Measurements from ENCODE around the gene CHST12.

Gene CHST12

GRCh38 chr7:2379161-2379560 is 24.2 kb upstream of the CHST12 start:
- H3K4me3 ChIP-seq (replicated peaks; ENCODE audit: low read depth, low read length), result no peak overlapping the region
- DNase-seq (ENCODE audit: low read depth), result no peak
- TF ChIP-seq CTCF (IDR thresholded peaks at IDR 0.05; ENCODE audit: low read length, missing control alignments), result no peak

GRCh38 chr7:2379821-2380450 is 23.5 kb upstream of the CHST12 start:
- TF ChIP-seq CTCF (IDR thresholded peaks at IDR 0.05; ENCODE audit: low read length, missing control alignments), result no peak
- no peak overlapping the region for H3K4me3 ChIP-seq (replicated peaks; ENCODE audit: low read depth, low read length)
- DNase-seq (ENCODE audit: low read depth), result no peak

- H3K4me3 ChIP-seq (replicated peaks; ENCODE audit: low read depth, low read length), result no peak overlapping the region
- DNase-seq (ENCODE audit: low read depth), result no peak
- TF ChIP-seq CTCF (IDR thresholded peaks at IDR 0.05; ENCODE audit: low read length, missing control alignments), result no peak
These were observed 22.9 kb upstream of the CHST12 start for GRCh38 chr7:2380461-2380860.

GRCh38 chr7:2381227-2381626 is 22.2 kb upstream of the CHST12 start:
- DNase-seq (ENCODE audit: low read depth), result no peak
- H3K4me3 ChIP-seq (replicated peaks; ENCODE audit: low read depth, low read length), result no peak overlapping the region
- TF ChIP-seq CTCF (IDR thresholded peaks at IDR 0.05; ENCODE audit: low read length, missing control alignments), result no peak

GRCh38 chr7:2381881-2382509 is 21.4 kb upstream of the CHST12 start:
- no peak overlapping the region for H3K4me3 ChIP-seq (replicated peaks; ENCODE audit: low read depth, low read length)
- no peak for TF ChIP-seq CTCF (IDR thresholded peaks at IDR 0.05; ENCODE audit: low read length, missing control alignments)
- no peak for DNase-seq (ENCODE audit: low read depth)

- TF ChIP-seq CTCF (IDR thresholded peaks at IDR 0.05; ENCODE audit: low read length, missing control alignments), result no peak
- no peak for DNase-seq (ENCODE audit: low read depth)
- no peak overlapping the region for H3K4me3 ChIP-seq (replicated peaks; ENCODE audit: low read depth, low read length)
These were observed 19.7 kb upstream of the CHST12 start for GRCh38 chr7:2383543-2384274.

Data from fibroblast of pulmonary artery (primary cell).